ENCODE results near the gene TEC.

TEC gene

DNA sequence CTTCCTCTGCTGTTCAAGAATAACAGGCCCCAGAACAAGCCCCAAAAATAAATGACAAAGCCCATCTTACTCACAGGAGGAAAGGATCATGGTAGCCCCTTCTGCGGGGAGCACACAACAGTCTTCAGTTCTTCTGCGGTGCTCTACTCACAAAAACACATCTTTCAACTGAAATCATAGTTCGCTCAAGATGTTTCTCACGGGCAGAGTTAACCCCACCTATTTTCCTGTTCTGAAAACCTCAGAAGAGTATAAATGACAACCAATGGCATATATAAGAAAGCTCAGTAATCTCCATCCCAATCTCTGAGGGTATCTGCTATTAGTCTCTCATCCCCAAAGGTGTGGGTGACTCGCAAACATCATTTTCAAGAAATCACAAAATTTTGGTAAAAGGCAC lies 135.6 kb downstream of the TEC start, which contains the start of gene TXK:
TXK (minus strand) TSS at position 170 of the 400 bp plus-strand sequence; CDS start at position 90, 80 bp downstream.
- peaks cover 48% of the 10 kb centered on the region for H3K36me3 ChIP-seq (ENCODE audit: insufficient read depth, low read length)
- H3F3A ChIP-seq (ENCODE audit: low read depth), result peaks cover 2% of the 10 kb centered on the region; the same call in 1 of the 2 replicates
- no peak within 1 kb of the TSS for H3K4me2 ChIP-seq (ENCODE audit: low read depth, low read length, poor library complexity, severe bottlenecking)
- H3K79me2 ChIP-seq (ENCODE audit: insufficient read depth, low read length), result no peaks in the 10 kb centered on the region
- no peaks in the 10 kb centered on the region for H3K9me3 ChIP-seq (ENCODE audit: insufficient read depth, low read depth, low read length)
- H3K4me3 ChIP-seq (ENCODE audit: low read length, poor library complexity, severe bottlenecking), result no peak within 1 kb of the TSS
- peaks cover 29% of the 10 kb centered on the region for H3K4me1 ChIP-seq (ENCODE audit: insufficient read depth, low read length, poor library complexity, severe bottlenecking)
- no peaks in the 10 kb centered on the region for H4K20me1 ChIP-seq (ENCODE audit: insufficient read depth, low read length, poor library complexity, severe bottlenecking)
- no peaks in the 10 kb centered on the region for H3K27me3 ChIP-seq (ENCODE audit: insufficient read depth, low read length, poor library complexity, severe bottlenecking)
- no peak within 1 kb of the TSS for H3K9ac ChIP-seq (ENCODE audit: low read depth, low read length, poor library complexity, severe bottlenecking)
- H3K9me2 ChIP-seq (replicated peaks; ENCODE audit: low read depth, low read length), result no peaks in the 10 kb centered on the region
- TF ChIP-seq, protein P1, sequence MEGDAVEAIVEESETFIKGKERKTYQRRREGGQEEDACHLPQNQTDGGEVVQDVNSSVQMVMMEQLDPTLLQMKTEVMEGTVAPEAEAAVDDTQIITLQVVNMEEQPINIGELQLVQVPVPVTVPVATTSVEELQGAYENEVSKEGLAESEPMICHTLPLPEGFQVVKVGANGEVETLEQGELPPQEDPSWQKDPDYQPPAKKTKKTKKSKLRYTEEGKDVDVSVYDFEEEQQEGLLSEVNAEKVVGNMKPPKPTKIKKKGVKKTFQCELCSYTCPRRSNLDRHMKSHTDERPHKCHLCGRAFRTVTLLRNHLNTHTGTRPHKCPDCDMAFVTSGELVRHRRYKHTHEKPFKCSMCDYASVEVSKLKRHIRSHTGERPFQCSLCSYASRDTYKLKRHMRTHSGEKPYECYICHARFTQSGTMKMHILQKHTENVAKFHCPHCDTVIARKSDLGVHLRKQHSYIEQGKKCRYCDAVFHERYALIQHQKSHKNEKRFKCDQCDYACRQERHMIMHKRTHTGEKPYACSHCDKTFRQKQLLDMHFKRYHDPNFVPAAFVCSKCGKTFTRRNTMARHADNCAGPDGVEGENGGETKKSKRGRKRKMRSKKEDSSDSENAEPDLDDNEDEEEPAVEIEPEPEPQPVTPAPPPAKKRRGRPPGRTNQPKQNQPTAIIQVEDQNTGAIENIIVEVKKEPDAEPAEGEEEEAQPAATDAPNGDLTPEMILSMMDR (conservative IDR thresholded peaks at IDR 0.05; ENCODE audit: low read length), result no peak
- no peak for TF ChIP-seq EZH2phosphoT487 (IDR thresholded peaks at IDR 0.05; ENCODE audit: borderline replicate concordance)
- no peak within 1 kb of the TSS for H2AFZ ChIP-seq (ENCODE audit: low read length)

DNA sequence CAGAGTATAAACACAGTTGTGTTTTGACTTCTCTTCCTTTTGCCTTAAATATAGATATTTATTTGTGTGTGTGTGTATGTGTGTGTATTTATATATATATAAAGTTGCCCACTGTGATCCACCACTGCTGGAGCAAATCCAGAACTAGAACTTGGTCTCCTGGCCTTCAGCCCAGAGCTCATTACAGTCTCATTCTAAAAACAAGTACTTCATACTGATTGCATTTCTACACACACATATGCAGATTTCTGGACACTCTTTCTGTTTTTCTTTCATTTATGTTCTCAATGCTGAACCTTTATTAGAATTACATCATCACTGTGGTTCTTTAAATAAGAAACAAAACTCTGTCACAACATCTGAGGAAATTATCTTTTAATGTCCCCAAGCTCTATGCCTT lies 136.0 kb downstream of the TEC start:
- H2AFZ ChIP-seq (ENCODE audit: low read length), result no peak overlapping the region
- H3K79me2 ChIP-seq (ENCODE audit: insufficient read depth, low read length), result no peaks in the 10 kb centered on the region
- no peaks in the 10 kb centered on the region for H3K9me3 ChIP-seq (ENCODE audit: insufficient read depth, low read depth, low read length)
- H3K9me2 ChIP-seq (replicated peaks; ENCODE audit: low read depth, low read length), result no peaks in the 10 kb centered on the region
- no peak overlapping the region for H3K4me3 ChIP-seq (ENCODE audit: low read length, poor library complexity, severe bottlenecking)
- peaks cover 46% of the 10 kb centered on the region for H3K36me3 ChIP-seq (ENCODE audit: insufficient read depth, low read length)
- H3K27me3 ChIP-seq (ENCODE audit: insufficient read depth, low read length, poor library complexity, severe bottlenecking), result no peaks in the 10 kb centered on the region
- H3K4me1 ChIP-seq (ENCODE audit: insufficient read depth, low read length, poor library complexity, severe bottlenecking), result peaks cover 25% of the 10 kb centered on the region
- no peaks in the 10 kb centered on the region for H3F3A ChIP-seq (ENCODE audit: low read depth)
- no peak overlapping the region for H3K9ac ChIP-seq (ENCODE audit: low read depth, low read length, poor library complexity, severe bottlenecking)
- H4K20me1 ChIP-seq (ENCODE audit: insufficient read depth, low read length, poor library complexity, severe bottlenecking), result no peaks in the 10 kb centered on the region
- H3K4me2 ChIP-seq (ENCODE audit: low read depth, low read length, poor library complexity, severe bottlenecking), result no peak overlapping the region
- TF ChIP-seq, protein P1 (conservative IDR thresholded peaks at IDR 0.05; ENCODE audit: low read length), result no peak
- TF ChIP-seq EZH2phosphoT487 (IDR thresholded peaks at IDR 0.05; ENCODE audit: borderline replicate concordance), result no peak

DNA sequence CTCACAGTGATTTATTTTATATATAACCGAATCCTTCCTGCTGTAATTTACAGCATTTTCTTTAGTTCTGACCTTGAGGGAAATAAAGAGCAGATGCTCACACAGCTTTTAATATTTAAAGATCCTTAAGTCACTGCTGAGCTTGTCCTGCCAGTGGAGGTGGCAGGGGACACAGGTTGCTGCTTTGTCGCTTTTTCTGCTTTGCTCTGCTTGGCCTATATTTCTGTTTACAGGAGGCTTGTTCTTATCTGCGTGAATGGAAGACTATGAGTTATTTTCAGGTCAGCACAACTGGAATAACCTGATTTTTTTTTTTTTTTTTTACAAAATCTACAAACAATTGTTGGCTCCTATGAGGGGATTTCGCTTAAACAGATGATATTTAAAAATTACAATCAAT lies 137.9 kb downstream of the TEC start:
- no peak overlapping the region for H3K9ac ChIP-seq (ENCODE audit: low read depth, low read length, poor library complexity, severe bottlenecking)
- no peak for TF ChIP-seq EZH2phosphoT487 (IDR thresholded peaks at IDR 0.05; ENCODE audit: borderline replicate concordance)
- TF ChIP-seq, protein P1 (conservative IDR thresholded peaks at IDR 0.05; ENCODE audit: low read length), result no peak
- no peaks in the 10 kb centered on the region for H3F3A ChIP-seq (ENCODE audit: low read depth)
- no peaks in the 10 kb centered on the region for H3K9me2 ChIP-seq (replicated peaks; ENCODE audit: low read depth, low read length)
- no peak overlapping the region for H3K4me2 ChIP-seq (ENCODE audit: low read depth, low read length, poor library complexity, severe bottlenecking)
- H3K9me3 ChIP-seq (ENCODE audit: insufficient read depth, low read depth, low read length), result no peaks in the 10 kb centered on the region
- no peaks in the 10 kb centered on the region for H3K27me3 ChIP-seq (ENCODE audit: insufficient read depth, low read length, poor library complexity, severe bottlenecking)
- peaks cover 27% of the 10 kb centered on the region; the same call in 1 of the 2 replicates for H3K36me3 ChIP-seq (ENCODE audit: insufficient read depth, low read length)
- H3K4me3 ChIP-seq (ENCODE audit: low read length, poor library complexity, severe bottlenecking), result no peak overlapping the region
- H3K4me1 ChIP-seq (ENCODE audit: insufficient read depth, low read length, poor library complexity, severe bottlenecking), result peaks cover 13% of the 10 kb centered on the region
- H3K79me2 ChIP-seq (ENCODE audit: insufficient read depth, low read length), result no peaks in the 10 kb centered on the region
- no peaks in the 10 kb centered on the region for H4K20me1 ChIP-seq (ENCODE audit: insufficient read depth, low read length, poor library complexity, severe bottlenecking)
- no peak overlapping the region for H2AFZ ChIP-seq (ENCODE audit: low read length)

Data from Loucy (cell line).